Activated CD8-positive, alpha-beta memory T cell treated with anti-CD3 and anti-CD28 coated beads for 36 hours (primary cell): Measurements from ENCODE around the gene LCTL. TPM values are rescaled to one million over a fixed set of nuclear protein-coding genes. Genes with fewer than 3 reads are reported as not detected.

Experiments used
- CTCF ChIA-PET: fragments of 350-600 bp; sonication (Branson Sonifier 250); formaldehyde crosslinking; loops from one replicate; lab custom pipeline; 2021; ENCODE audit warnings: antibody characterized with exemption; lab: Charles Lee
- POLR2A ChIA-PET: fragments of 350-600 bp; sonication (Branson Sonifier 250); formaldehyde crosslinking; loops from one replicate; lab custom pipeline; 2021; ENCODE audit warnings: antibody characterized with exemption; lab: Charles Lee
- total RNA-seq, 2 experiments: library from RNA; stranded (reverse); gene quantifications; one replicate each; pipeline ENCODE4 v1.2.3, GENCODE V29; 2021

LCTL gene
- total RNA-seq: not detected

- CTCF ChIA-PET: interaction anchor here (1.3 to 2.0 kb wide), 2 partner anchors 8 to 12 kb away, joined by 4 to 6 read pairs; no protein-coding TSS in a partner anchor
- POLR2A ChIA-PET: no interaction called here
Observed at GRCh38 chr15:66565741-66566144, at the start of gene LCTL. Gene LCTL (minus strand): TSS chr15:66565998. CDS start chr15:66565365, 633 bp downstream.

GRCh38 chr15:66614951-66615760 lies 49.4 kb upstream of the LCTL start:
- ChIA-PET POLR2A (interaction anchor here (0.6 kb wide), 1 partner anchor 231 kb away, joined by 15 read pairs; no protein-coding TSS in a partner anchor), CTCF (interaction anchor here (0.6 to 1.5 kb wide), 2 partner anchors 9 to 10 kb away, joined by 3 to 4 read pairs; no protein-coding TSS in a partner anchor)

- ChIA-PET CTCF (interaction anchor here (0.6 to 1.6 kb wide), 4 partner anchors 9 to 22 kb away, joined by 3 to 6 read pairs (median 4); no protein-coding TSS in a partner anchor), POLR2A (interaction anchor here (0.6 kb wide), 1 partner anchor 231 kb away, joined by 15 read pairs; no protein-coding TSS in a partner anchor)
Observed at GRCh38 chr15:66614456-66614855, 48.7 kb upstream of the LCTL start.

- POLR2A ChIA-PET: no interaction called here
- CTCF ChIA-PET: interaction anchor here (1.5 to 1.6 kb wide), 2 partner anchors 8 to 10 kb away, joined by 4 to 6 read pairs; no protein-coding TSS in a partner anchor
Observed at GRCh38 chr15:66613743-66614142, 47.9 kb upstream of the LCTL start.

- CTCF ChIA-PET: no interaction called here
- POLR2A ChIA-PET: no interaction called here
Observed at GRCh38 chr15:66611257-66612053, 45.7 kb upstream of the LCTL start.

- CTCF ChIA-PET: interaction anchor here (1.7 to 2.7 kb wide), 2 partner anchors 10 to 242 kb away, joined by 7 to 9 read pairs; no protein-coding TSS in a partner anchor
- POLR2A ChIA-PET: no interaction called here
Observed at GRCh38 chr15:66609876-66610275, 44.1 kb upstream of the LCTL start.

- CTCF ChIA-PET: interaction anchor here (1.7 to 2.7 kb wide), 2 partner anchors 11 to 243 kb away, joined by 7 to 9 read pairs; no protein-coding TSS in a partner anchor
Observed at GRCh38 chr15:66608881-66609280, 43.1 kb upstream of the LCTL start.

GRCh38 chr15:66608159-66608558 lies 42.4 kb upstream of the LCTL start:
- CTCF ChIA-PET: interaction anchor here (1.0 to 2.7 kb wide), 2 partner anchors 11 to 66 kb away, joined by 3 to 9 read pairs; no protein-coding TSS in a partner anchor
- POLR2A ChIA-PET: no interaction called here

More at GRCh38 chr15:66608881-66609280, 43.1 kb upstream of the LCTL start:
- POLR2A ChIA-PET: interaction anchor here (0.7 kb wide), 1 partner anchor 123 kb away, joined by 3 read pairs; no protein-coding TSS in a partner anchor

- ChIA-PET POLR2A (no interaction called here), CTCF (interaction anchor here (0.7 to 4.0 kb wide), 5 partner anchors 10 to 252 kb away, joined by 3 to 22 read pairs (median 4); no protein-coding TSS in a partner anchor)
Observed at GRCh38 chr15:66603301-66604179, 37.7 kb upstream of the LCTL start.

- ChIA-PET CTCF (no interaction called here), POLR2A (no interaction called here)
Observed at GRCh38 chr15:66601521-66601920, 35.7 kb upstream of the LCTL start.

- POLR2A ChIA-PET: no interaction called here
Observed at GRCh38 chr15:66600240-66600627, 34.4 kb upstream of the LCTL start.

GRCh38 chr15:66599536-66600239 lies 33.9 kb upstream of the LCTL start:
- POLR2A ChIA-PET: no interaction called here

More at GRCh38 chr15:66600240-66600627, 34.4 kb upstream of the LCTL start:
- CTCF ChIA-PET: no interaction called here

GRCh38 chr15:66598095-66598815 lies 32.5 kb upstream of the LCTL start:
- POLR2A ChIA-PET: no interaction called here

More at GRCh38 chr15:66599536-66600239, 33.9 kb upstream of the LCTL start:
- CTCF ChIA-PET: interaction anchor here (0.9 kb wide), 1 partner anchor 252 kb away, joined by 3 read pairs; no protein-coding TSS in a partner anchor

GRCh38 chr15:66595931-66596545 lies 30.2 kb upstream of the LCTL start:
- ChIA-PET CTCF (no interaction called here), POLR2A (interaction anchor here (0.7 kb wide), 1 partner anchor 99 kb away, joined by 3 read pairs; no protein-coding TSS in a partner anchor)

More at GRCh38 chr15:66598095-66598815, 32.5 kb upstream of the LCTL start:
- CTCF ChIA-PET: no interaction called here

- ChIA-PET POLR2A (no interaction called here), CTCF (no interaction called here)
Observed at GRCh38 chr15:66595332-66595731, 29.5 kb upstream of the LCTL start.

- CTCF ChIA-PET: no interaction called here
Observed at GRCh38 chr15:66594836-66595235, 29.0 kb upstream of the LCTL start.

More at GRCh38 chr15:66594836-66595235, 29.0 kb upstream of the LCTL start:
- POLR2A ChIA-PET: no interaction called here
